GM23338 (cell line): ENCODE data around the gene BNC1. TPM values are rescaled to one million over a fixed set of nuclear protein-coding genes. Genes with fewer than 3 reads are reported as not detected.

Experiments
- ATAC-seq: fragments of 200-7000 bp; cut with Tn5 transposase; 3 replicates; pipeline ENCODE4 v1.9.1; 2020
- DNase-seq: peaks from one replicate; pipeline ENCODE4 v3.0.0-alpha.2; 2015; ENCODE audit warnings: low spot score
- H2AFZ ChIP-seq: fragments of 200-600 bp; sonication (generic); 2 replicates; pipeline ENCODE4 v1.8.0; 2016; ENCODE audit warnings: antibody characterized with exemption, mild to moderate bottlenecking, moderate library complexity
- H3F3A ChIP-seq: fragments of 200-600 bp; sonication (generic); replicated peaks from 2 replicates; pipeline ENCODE4 v1.8.0; 2017; ENCODE audit warnings: antibody characterized with exemption, mixed run types, low read depth
- H3K27ac ChIP-seq: fragments of 200-600 bp; sonication (generic); 2 replicates; pipeline ENCODE4 v1.6.1; 2016; ENCODE audit warnings: low read depth
- H3K27me3 ChIP-seq: fragments of 200-600 bp; sonication (generic); 2 replicates; pipeline ENCODE4 v1.8.0; 2016; ENCODE audit warnings: mild to moderate bottlenecking, mixed run types, moderate library complexity; ENCODE audit not compliant: insufficient read depth
- H3K36me3 ChIP-seq: fragments of 200-600 bp; sonication (generic); 2 replicates; pipeline ENCODE4 v1.8.0; 2016; ENCODE audit warnings: mild to moderate bottlenecking; ENCODE audit not compliant: insufficient read depth
- H3K4me1 ChIP-seq: fragments of 200-600 bp; sonication (generic); 2 replicates; pipeline ENCODE4 v1.8.0; 2016; ENCODE audit warnings: mild to moderate bottlenecking, moderate library complexity; ENCODE audit not compliant: insufficient read depth
- H3K4me2 ChIP-seq: fragments of 200-600 bp; sonication (generic); 2 replicates; pipeline ENCODE4 v1.7.1; 2017; ENCODE audit warnings: mixed run types
- H3K4me3 ChIP-seq: fragments of 200-600 bp; sonication (generic); 2 replicates; pipeline ENCODE4 v1.6.1; 2016; ENCODE audit warnings: mixed run types
- H3K79me2 ChIP-seq: fragments of 200-600 bp; sonication (generic); replicated peaks from 2 replicates; pipeline ENCODE4 v1.8.0; 2017; ENCODE audit warnings: mild to moderate bottlenecking; ENCODE audit not compliant: insufficient read depth
- H3K9me2 ChIP-seq: fragments of 200-600 bp; sonication (generic); 2 replicates; pipeline ENCODE4 v1.8.0; 2017; ENCODE audit not compliant: insufficient read depth
- H4K20me1 ChIP-seq: fragments of 200-600 bp; sonication (generic); replicated peaks from 2 replicates; pipeline ENCODE4 v1.8.0; 2017; ENCODE audit warnings: mild to moderate bottlenecking; ENCODE audit not compliant: insufficient read depth
- H3K27ac Mint-ChIP-seq: 2 replicates; pipeline ENCODE4 v1.8.0; 2020; ENCODE audit warnings: inconsistent platforms, mild to moderate bottlenecking, moderate library complexity, mixed read lengths
- H3K27me3 Mint-ChIP-seq: 3 replicates; pipeline ENCODE4 v1.8.0; 2022; ENCODE audit warnings: low read depth, mild to moderate bottlenecking, moderate library complexity, mixed read lengths, inconsistent platforms; ENCODE audit not compliant: insufficient read depth, poor library complexity
- H3K36me3 Mint-ChIP-seq: 3 replicates; pipeline ENCODE4 v1.8.0; 2021; ENCODE audit warnings: low read depth, mild to moderate bottlenecking, inconsistent platforms, moderate library complexity, mixed read lengths
- H3K4me1 Mint-ChIP-seq: 3 replicates; pipeline ENCODE4 v1.8.0; 2020; ENCODE audit warnings: mild to moderate bottlenecking, inconsistent platforms, mixed read lengths
- H3K4me3 Mint-ChIP-seq: 3 replicates; pipeline ENCODE4 v1.8.0; 2021; ENCODE audit warnings: moderate library complexity, mild to moderate bottlenecking, inconsistent platforms, mixed read lengths
- H3K9me3 Mint-ChIP-seq: 3 replicates; pipeline ENCODE4 v1.8.0; 2020; ENCODE audit warnings: moderate library complexity, mild to moderate bottlenecking, inconsistent platforms, mixed read lengths
- CREB1 ChIP-seq: fragments of 250-450 bp; sonication (Bioruptor Pico); IDR thresholded peaks from 2 replicates; pipeline ENCODE4 v1.5.0; 2020; ENCODE audit warnings: low read depth, mild to moderate bottlenecking, moderate library complexity
- EZH2 ChIP-seq: fragments of 200-600 bp; sonication (generic); IDR thresholded peaks from one replicate; pipeline ENCODE4 v1.8.0; 2017; ENCODE audit warnings: antibody characterized with exemption, mild to moderate bottlenecking, low read depth; ENCODE audit not compliant: unreplicated experiment
- EZH2phosphoT487 ChIP-seq: fragments of 200-600 bp; sonication (generic); IDR thresholded peaks from one replicate; pipeline ENCODE4 v1.8.1; 2018; ENCODE audit warnings: antibody characterized with exemption; ENCODE audit not compliant: unreplicated experiment
- JUNB ChIP-seq: IDR thresholded peaks from one replicate; pipeline ENCODE4 v1.6.1; 2016; ENCODE audit warnings: antibody characterized with exemption; ENCODE audit not compliant: unreplicated experiment
- NANOG ChIP-seq: IDR thresholded peaks from 2 replicates; pipeline ENCODE4 v1.6.1; 2016; ENCODE audit warnings: antibody characterized with exemption, borderline replicate concordance
- POLR2AphosphoS5 ChIP-seq: IDR thresholded peaks from 2 replicates; pipeline ENCODE4 v1.6.1; 2016; ENCODE audit warnings: antibody characterized with exemption, low read depth
- STAT1 ChIP-seq: IDR thresholded peaks from one replicate; pipeline ENCODE4 v1.6.1; 2016; ENCODE audit warnings: antibody characterized with exemption; ENCODE audit not compliant: unreplicated experiment
- ZNF114 ChIP-seq: fragments of 250-450 bp; sonication (Bioruptor Pico); IDR thresholded peaks from 2 replicates; pipeline ENCODE4 v1.5.0; 2020; ENCODE audit warnings: mild to moderate bottlenecking, moderate library complexity
- ZNF331 ChIP-seq: fragments of 250-450 bp; sonication (Bioruptor Pico); IDR thresholded peaks from 2 replicates; pipeline ENCODE4 v1.5.0; 2020; ENCODE audit warnings: low read depth, mild to moderate bottlenecking, moderate library complexity
- ZNF462 ChIP-seq: fragments of 250-450 bp; sonication (Bioruptor Pico); IDR thresholded peaks from 2 replicates; pipeline ENCODE4 v1.5.0; 2020; ENCODE audit warnings: mild to moderate bottlenecking, moderate library complexity
- polyA plus RNA-seq: library from polyadenylated mRNA; unstranded; fragments of >200 nt; fragmentation: Nextera tagmentation; extraction: Ambion mirVana; gene quantifications from 2 replicates; pipeline ENCODE4 v1.2.1, GENCODE V29; 2016
- total RNA-seq: library from RNA; depleted of rRNA; stranded (reverse); fragments of >200 nt; shearing (Covaris generic); gene quantifications from 2 replicates; pipeline ENCODE4 v1.2.3, GENCODE V29; 2014
- TF ChIP-seq, protein P1 (sequence below): IDR thresholded peaks from one replicate; pipeline ENCODE4 v1.6.1; 2018; ENCODE audit warnings: antibody characterized with exemption; ENCODE audit not compliant: unreplicated experiment
- TF ChIP-seq, protein P2 (sequence below): IDR thresholded peaks from 2 replicates; pipeline ENCODE4 v1.6.1; 2016; ENCODE audit warnings: antibody characterized with exemption
- TF ChIP-seq, protein P3 (sequence below), 2 experiments: fragments of 200-600 bp in 1 of 2; sonication (generic) in 1 of 2; conservative IDR thresholded peaks; 2 replicates each; pipeline versions ENCODE4 v1.5.1 to v1.6.1; 2016 to 2017; ENCODE audit warnings: antibody characterized with exemption in 2 of 2, low read depth in 2 of 2, mild to moderate bottlenecking in 2 of 2, moderate library complexity in 1 of 2

The BNC1 gene
- total and polyA plus RNA-seq, 2 experiments from 2014 or later: 0.26 to 1.1 TPM

DNA sequence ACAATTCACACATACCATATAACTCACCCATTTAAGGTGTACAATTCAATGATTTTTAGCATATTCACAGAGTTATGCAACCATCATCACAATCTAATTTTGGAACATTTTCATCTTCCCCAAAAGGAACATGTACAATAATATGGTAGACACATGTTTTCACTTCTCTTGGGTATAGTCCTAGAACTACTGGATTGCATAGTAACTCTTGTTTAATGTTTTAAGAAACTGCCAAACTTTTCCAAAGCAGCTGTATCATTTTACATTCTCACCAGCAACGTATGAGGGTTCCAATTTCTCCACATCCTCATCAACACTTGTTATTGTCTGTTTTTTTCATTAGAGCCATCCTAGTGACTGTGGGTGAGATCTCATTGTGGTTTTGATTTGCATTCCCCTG is 14.3 kb downstream of the BNC1 start:
- DNase-seq (no peak), ATAC-seq (no peak)
- H3K9me3 Mint-ChIP-seq: no peaks in the 10 kb centered on the region
- Histone ChIP-seq H3K9me2 (no peaks in the 10 kb centered on the region), H4K20me1 (no peaks in the 10 kb centered on the region), H3K4me3 (no peak overlapping the region), H3K4me1 (no peaks in the 10 kb centered on the region), H3K4me2 (no peak overlapping the region), H2AFZ (no peak overlapping the region), H3K27ac (no peak overlapping the region), H3F3A (no peaks in the 10 kb centered on the region), H3K27me3 (no peaks in the 10 kb centered on the region), H3K36me3 (no peaks in the 10 kb centered on the region), H3K79me2 (no peaks in the 10 kb centered on the region)
- H3K36me3 Mint-ChIP-seq: no peaks in the 10 kb centered on the region
- no peak for TF ChIP-seq EZH2
- TF ChIP-seq, protein P1, sequence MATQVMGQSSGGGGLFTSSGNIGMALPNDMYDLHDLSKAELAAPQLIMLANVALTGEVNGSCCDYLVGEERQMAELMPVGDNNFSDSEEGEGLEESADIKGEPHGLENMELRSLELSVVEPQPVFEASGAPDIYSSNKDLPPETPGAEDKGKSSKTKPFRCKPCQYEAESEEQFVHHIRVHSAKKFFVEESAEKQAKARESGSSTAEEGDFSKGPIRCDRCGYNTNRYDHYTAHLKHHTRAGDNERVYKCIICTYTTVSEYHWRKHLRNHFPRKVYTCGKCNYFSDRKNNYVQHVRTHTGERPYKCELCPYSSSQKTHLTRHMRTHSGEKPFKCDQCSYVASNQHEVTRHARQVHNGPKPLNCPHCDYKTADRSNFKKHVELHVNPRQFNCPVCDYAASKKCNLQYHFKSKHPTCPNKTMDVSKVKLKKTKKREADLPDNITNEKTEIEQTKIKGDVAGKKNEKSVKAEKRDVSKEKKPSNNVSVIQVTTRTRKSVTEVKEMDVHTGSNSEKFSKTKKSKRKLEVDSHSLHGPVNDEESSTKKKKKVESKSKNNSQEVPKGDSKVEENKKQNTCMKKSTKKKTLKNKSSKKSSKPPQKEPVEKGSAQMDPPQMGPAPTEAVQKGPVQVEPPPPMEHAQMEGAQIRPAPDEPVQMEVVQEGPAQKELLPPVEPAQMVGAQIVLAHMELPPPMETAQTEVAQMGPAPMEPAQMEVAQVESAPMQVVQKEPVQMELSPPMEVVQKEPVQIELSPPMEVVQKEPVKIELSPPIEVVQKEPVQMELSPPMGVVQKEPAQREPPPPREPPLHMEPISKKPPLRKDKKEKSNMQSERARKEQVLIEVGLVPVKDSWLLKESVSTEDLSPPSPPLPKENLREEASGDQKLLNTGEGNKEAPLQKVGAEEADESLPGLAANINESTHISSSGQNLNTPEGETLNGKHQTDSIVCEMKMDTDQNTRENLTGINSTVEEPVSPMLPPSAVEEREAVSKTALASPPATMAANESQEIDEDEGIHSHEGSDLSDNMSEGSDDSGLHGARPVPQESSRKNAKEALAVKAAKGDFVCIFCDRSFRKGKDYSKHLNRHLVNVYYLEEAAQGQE: no peak
- TF ChIP-seq, protein P2, sequence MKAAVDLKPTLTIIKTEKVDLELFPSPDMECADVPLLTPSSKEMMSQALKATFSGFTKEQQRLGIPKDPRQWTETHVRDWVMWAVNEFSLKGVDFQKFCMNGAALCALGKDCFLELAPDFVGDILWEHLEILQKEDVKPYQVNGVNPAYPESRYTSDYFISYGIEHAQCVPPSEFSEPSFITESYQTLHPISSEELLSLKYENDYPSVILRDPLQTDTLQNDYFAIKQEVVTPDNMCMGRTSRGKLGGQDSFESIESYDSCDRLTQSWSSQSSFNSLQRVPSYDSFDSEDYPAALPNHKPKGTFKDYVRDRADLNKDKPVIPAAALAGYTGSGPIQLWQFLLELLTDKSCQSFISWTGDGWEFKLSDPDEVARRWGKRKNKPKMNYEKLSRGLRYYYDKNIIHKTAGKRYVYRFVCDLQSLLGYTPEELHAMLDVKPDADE: no peak
- TF ChIP-seq EZH2phosphoT487: no peak
- no peak for TF ChIP-seq ZNF114
- no peak for TF ChIP-seq NANOG
- TF ChIP-seq CREB1 (CRISPR knock-in tag): no peak
- TF ChIP-seq JUNB: no peak
- no peak for TF ChIP-seq ZNF331 (CRISPR knock-in tag)
- TF ChIP-seq STAT1: no peak
- TF ChIP-seq POLR2AphosphoS5: no peak
- TF ChIP-seq, protein P3, sequence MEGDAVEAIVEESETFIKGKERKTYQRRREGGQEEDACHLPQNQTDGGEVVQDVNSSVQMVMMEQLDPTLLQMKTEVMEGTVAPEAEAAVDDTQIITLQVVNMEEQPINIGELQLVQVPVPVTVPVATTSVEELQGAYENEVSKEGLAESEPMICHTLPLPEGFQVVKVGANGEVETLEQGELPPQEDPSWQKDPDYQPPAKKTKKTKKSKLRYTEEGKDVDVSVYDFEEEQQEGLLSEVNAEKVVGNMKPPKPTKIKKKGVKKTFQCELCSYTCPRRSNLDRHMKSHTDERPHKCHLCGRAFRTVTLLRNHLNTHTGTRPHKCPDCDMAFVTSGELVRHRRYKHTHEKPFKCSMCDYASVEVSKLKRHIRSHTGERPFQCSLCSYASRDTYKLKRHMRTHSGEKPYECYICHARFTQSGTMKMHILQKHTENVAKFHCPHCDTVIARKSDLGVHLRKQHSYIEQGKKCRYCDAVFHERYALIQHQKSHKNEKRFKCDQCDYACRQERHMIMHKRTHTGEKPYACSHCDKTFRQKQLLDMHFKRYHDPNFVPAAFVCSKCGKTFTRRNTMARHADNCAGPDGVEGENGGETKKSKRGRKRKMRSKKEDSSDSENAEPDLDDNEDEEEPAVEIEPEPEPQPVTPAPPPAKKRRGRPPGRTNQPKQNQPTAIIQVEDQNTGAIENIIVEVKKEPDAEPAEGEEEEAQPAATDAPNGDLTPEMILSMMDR (conservative IDR thresholded peaks at IDR 0.05; ENCODE audit: low read depth in 2 of 2): no peak
- no peak for TF ChIP-seq ZNF462 (CRISPR knock-in tag)
- H3K4me1 Mint-ChIP-seq: no peaks in the 10 kb centered on the region
- H3K27me3 Mint-ChIP-seq: no peaks in the 10 kb centered on the region
- no peak overlapping the region for H3K27ac Mint-ChIP-seq
- no peak overlapping the region for H3K4me3 Mint-ChIP-seq
